ENCODE measurements around the gene PARVB.

The PARVB gene

GRCh38 chr22:44126807-44127206 lies 102.7 kb downstream of the PARVB start:
- TF ChIP-seq, protein P1, sequence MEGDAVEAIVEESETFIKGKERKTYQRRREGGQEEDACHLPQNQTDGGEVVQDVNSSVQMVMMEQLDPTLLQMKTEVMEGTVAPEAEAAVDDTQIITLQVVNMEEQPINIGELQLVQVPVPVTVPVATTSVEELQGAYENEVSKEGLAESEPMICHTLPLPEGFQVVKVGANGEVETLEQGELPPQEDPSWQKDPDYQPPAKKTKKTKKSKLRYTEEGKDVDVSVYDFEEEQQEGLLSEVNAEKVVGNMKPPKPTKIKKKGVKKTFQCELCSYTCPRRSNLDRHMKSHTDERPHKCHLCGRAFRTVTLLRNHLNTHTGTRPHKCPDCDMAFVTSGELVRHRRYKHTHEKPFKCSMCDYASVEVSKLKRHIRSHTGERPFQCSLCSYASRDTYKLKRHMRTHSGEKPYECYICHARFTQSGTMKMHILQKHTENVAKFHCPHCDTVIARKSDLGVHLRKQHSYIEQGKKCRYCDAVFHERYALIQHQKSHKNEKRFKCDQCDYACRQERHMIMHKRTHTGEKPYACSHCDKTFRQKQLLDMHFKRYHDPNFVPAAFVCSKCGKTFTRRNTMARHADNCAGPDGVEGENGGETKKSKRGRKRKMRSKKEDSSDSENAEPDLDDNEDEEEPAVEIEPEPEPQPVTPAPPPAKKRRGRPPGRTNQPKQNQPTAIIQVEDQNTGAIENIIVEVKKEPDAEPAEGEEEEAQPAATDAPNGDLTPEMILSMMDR (IDR thresholded peaks at IDR 0.05; ENCODE audit: low read depth, low read length): no peak
- no peak for DNase-seq (ENCODE audit: low read depth, low spot score)
- no peak overlapping the region for H3K4me3 ChIP-seq (ENCODE audit: low read depth, low read length)
- in situ Hi-C loops (cut with HindIII; ENCODE audit: low sequenced_read_pairs): no loop called here

GRCh38 chr22:44127356-44127755 lies 103.3 kb downstream of the PARVB start:
- in situ Hi-C loops (cut with HindIII; ENCODE audit: low sequenced_read_pairs): no loop called here

GRCh38 chr22:44128958-44129618 lies 105.0 kb downstream of the PARVB start:
- H3K4me3 ChIP-seq (ENCODE audit: low read depth, low read length): no peak overlapping the region
- TF ChIP-seq, protein P1 (IDR thresholded peaks at IDR 0.05; ENCODE audit: low read depth, low read length): no peak
- in situ Hi-C loops (cut with HindIII; ENCODE audit: low sequenced_read_pairs): no loop called here
- DNase-seq (ENCODE audit: low read depth, low spot score): no peak

More at GRCh38 chr22:44127356-44127755, 103.3 kb downstream of the PARVB start:
- H3K4me3 ChIP-seq (ENCODE audit: low read depth, low read length): no peak overlapping the region
- TF ChIP-seq, protein P1 (IDR thresholded peaks at IDR 0.05; ENCODE audit: low read depth, low read length): no peak
- no peak for DNase-seq (ENCODE audit: low read depth, low spot score)

GRCh38 chr22:44129619-44129976 lies 105.5 kb downstream of the PARVB start:
- no peak overlapping the region for H3K4me3 ChIP-seq (ENCODE audit: low read depth, low read length)
- TF ChIP-seq, protein P1 (IDR thresholded peaks at IDR 0.05; ENCODE audit: low read depth, low read length): no peak
- in situ Hi-C loops (cut with HindIII; ENCODE audit: low sequenced_read_pairs): no loop called here
- peak; percentile 32 for DNase-seq (ENCODE audit: low read depth, low spot score)

DNA sequence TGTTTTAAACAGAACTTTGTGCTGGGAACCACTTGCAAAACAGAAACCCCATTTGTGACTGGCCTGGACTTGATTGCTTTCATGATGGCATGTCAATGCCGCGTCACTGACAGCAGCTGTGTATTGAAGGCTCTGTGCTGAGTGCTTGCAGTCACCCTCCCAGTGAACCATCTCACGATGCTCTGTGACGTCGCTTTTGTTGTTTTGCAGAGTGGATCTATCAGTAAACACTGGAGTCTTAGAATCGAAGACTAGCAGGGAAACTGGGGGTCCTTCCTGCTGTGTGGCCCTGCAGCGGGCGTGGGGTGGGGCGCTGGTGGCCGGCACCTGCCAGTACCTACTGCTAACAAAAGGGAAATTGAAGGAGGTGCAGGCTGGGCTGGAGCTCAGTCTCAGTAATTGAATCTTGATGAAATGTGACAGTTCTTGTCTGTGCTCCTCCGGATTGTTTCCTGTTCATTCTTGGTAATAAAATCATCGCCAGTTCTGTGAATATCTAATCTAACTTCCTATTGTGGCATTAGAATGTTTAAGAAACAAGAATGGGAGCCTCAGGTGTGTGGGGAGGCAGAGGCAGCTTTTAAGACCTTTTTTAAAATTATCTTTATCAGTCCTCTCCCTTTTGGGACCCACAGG lies 106.1 kb downstream of the PARVB start:
- in situ Hi-C loops (cut with HindIII; ENCODE audit: low sequenced_read_pairs): no loop called here
- no peak for DNase-seq (ENCODE audit: low read depth, low spot score)
- H3K4me3 ChIP-seq (ENCODE audit: low read depth, low read length): no peak overlapping the region

GRCh38 chr22:44131412-44131811 lies 107.3 kb downstream of the PARVB start:
- no peak overlapping the region for H3K4me3 ChIP-seq (ENCODE audit: low read depth, low read length)
- in situ Hi-C loops (cut with HindIII; ENCODE audit: low sequenced_read_pairs): no loop called here
- TF ChIP-seq, protein P1 (IDR thresholded peaks at IDR 0.05; ENCODE audit: low read depth, low read length): no peak
- DNase-seq (ENCODE audit: low read depth, low spot score): no peak

More for the DNA sequence above, 106.1 kb downstream of the PARVB start:
- TF ChIP-seq, protein P1 (IDR thresholded peaks at IDR 0.05; ENCODE audit: low read depth, low read length): no peak

All from astrocyte of the spinal cord (primary cell).